ENCODE results near the gene SPINT2. TPM values are rescaled to one million over a fixed set of nuclear protein-coding genes. Genes with fewer than 3 reads are reported as not detected.
A peak's percentile ranks its signal among the peaks of the same experiment; 100 is the strongest.
"Not testable (repeated sequence)": the region's sequence is repeated elsewhere in the genome, so short reads cannot be mapped to it uniquely, and the experiment has no call there.

The SPINT2 gene
- total RNA-seq, 1 donor from 2014 or later = 231 TPM

GRCh38 chr19:38221919-38222830 lies 42.2 kb upstream of the SPINT2 start:
- H3K27ac ChIP-seq = no peak overlapping the region
- no peak for TF ChIP-seq CTCF (IDR thresholded peaks at IDR 0.05)
- ATAC-seq (no peak), DNase-seq (no peak)
- no peaks in the 10 kb centered on the region for H3K9me3 ChIP-seq
- peaks cover 66% of the 10 kb centered on the region for H3K27me3 ChIP-seq
- H3K4me1 ChIP-seq = no peaks in the 10 kb centered on the region
- no peaks in the 10 kb centered on the region for H3K36me3 ChIP-seq
- intact Hi-C loops (cut with DNase I) = no loop called here
- H3K4me3 ChIP-seq = no peak overlapping the region

GRCh38 chr19:38223119-38223523 lies 41.3 kb upstream of the SPINT2 start:
- Histone ChIP-seq H3K4me1 (no peaks in the 10 kb centered on the region), H3K36me3 (no peaks in the 10 kb centered on the region), H3K27ac (no peak overlapping the region), H3K27me3 (peaks cover 76% of the 10 kb centered on the region), H3K4me3 (no peak overlapping the region), H3K9me3 (no peaks in the 10 kb centered on the region)
- intact Hi-C loops (cut with DNase I) = no loop called here
- DNase-seq = no peak
- ATAC-seq = no peak
- TF ChIP-seq CTCF (IDR thresholded peaks at IDR 0.05) = no peak

GRCh38 chr19:38223617-38224013 lies 40.8 kb upstream of the SPINT2 start:
- peaks cover 81% of the 10 kb centered on the region for H3K27me3 ChIP-seq

GRCh38 chr19:38224014-38224862 lies 40.1 kb upstream of the SPINT2 start, which contains the start of gene DPF1:
TSS of gene DPF1 (minus strand) at chr19:38224222. CDS start at chr19:38224142, 80 bp downstream.
- intact Hi-C loops (cut with DNase I) = no loop called here

More at GRCh38 chr19:38223617-38224013, 40.8 kb upstream of the SPINT2 start:
- TF ChIP-seq CTCF (IDR thresholded peaks at IDR 0.05) = no peak
- Histone ChIP-seq H3K27ac (no peak overlapping the region), H3K9me3 (no peaks in the 10 kb centered on the region), H3K4me1 (peaks cover 1% of the 10 kb centered on the region), H3K4me3 (peak overlapping the region; percentile 33), H3K36me3 (no peaks in the 10 kb centered on the region)
- intact Hi-C loops (cut with DNase I) = no loop called here
- ATAC-seq (no peak), DNase-seq (no peak)

GRCh38 chr19:38224863-38225218 lies 39.5 kb upstream of the SPINT2 start:
- H3K9me3 ChIP-seq; intact Hi-C loops (cut with DNase I): not testable (repeated sequence)
- H3K27me3 ChIP-seq = peaks cover 85% of the 10 kb centered on the region

More at GRCh38 chr19:38224014-38224862, 40.1 kb upstream of the SPINT2 start, which contains the start of gene DPF1:
- Histone ChIP-seq H3K36me3 (no peaks in the 10 kb centered on the region), H3K27ac (no peak within 1 kb of the TSS), H3K9me3 (no peaks in the 10 kb centered on the region), H3K4me3 (peak within 1 kb of the TSS; percentile 33), H3K4me1 (peaks cover 7% of the 10 kb centered on the region), H3K27me3 (peaks cover 84% of the 10 kb centered on the region)
- DNase-seq = no peak
- TF ChIP-seq CTCF (IDR thresholded peaks at IDR 0.05) = no peak
- ATAC-seq = peak; percentile 64

More at GRCh38 chr19:38224863-38225218, 39.5 kb upstream of the SPINT2 start:
- DNase-seq, H3K36me3 ChIP-seq, H3K4me1 ChIP-seq, H3K4me3 ChIP-seq, ATAC-seq, H3K27ac ChIP-seq: not testable (repeated sequence)

All from upper lobe of right lung (tissue), 1 donor.